IPS DF 6.9 (cell line): ENCODE results near the gene TTLL13.
"Not testable (repeated sequence)": the region's sequence is repeated elsewhere in the genome, so short reads cannot be mapped to it uniquely, and the experiment has no call there.

Experiments used
- DNase-seq: peaks from one replicate; pipeline ENCODE4 v3.0.0-alpha.2; 2013; ENCODE audit warnings: low read depth, low spot score
- H3K27ac ChIP-seq: one replicate; pipeline ENCODE4 v1.5.1; 2013; ENCODE audit warnings: low read length, control low read depth
- H3K27me3 ChIP-seq: 2 replicates; pipeline ENCODE4 v1.6.1; 2013; ENCODE audit warnings: mild to moderate bottlenecking, low read length; ENCODE audit not compliant: control insufficient read depth, insufficient read depth
- H3K36me3 ChIP-seq: 2 replicates; pipeline ENCODE4 v1.6.1; 2013; ENCODE audit warnings: low read length; ENCODE audit not compliant: control insufficient read depth, insufficient read depth
- H3K4me1 ChIP-seq: 2 replicates; pipeline ENCODE4 v1.6.1; 2013; ENCODE audit warnings: low read length; ENCODE audit not compliant: control insufficient read depth, insufficient read depth
- H3K4me3 ChIP-seq: 2 replicates; pipeline ENCODE4 v1.5.1; 2013; ENCODE audit warnings: mild to moderate bottlenecking, low read length
- H3K9me3 ChIP-seq: 2 replicates; pipeline ENCODE4 v1.6.1; 2013; ENCODE audit warnings: low read length, inconsistent platforms; ENCODE audit not compliant: control insufficient read depth, insufficient read depth
- WGBS: extraction: QIAGEN DNeasy Blood & Tissue Kit; methylation state at CpG from one replicate; pipeline ENCODE4 v1.1.7; 2013; ENCODE audit warnings: mixed read lengths, missing lambda C conversion rate; ENCODE audit not compliant: insufficient read length, insufficient coverage; 5-methylcytosine and 5-hydroxymethylcytosine counted together

The TTLL13 gene

DNA sequence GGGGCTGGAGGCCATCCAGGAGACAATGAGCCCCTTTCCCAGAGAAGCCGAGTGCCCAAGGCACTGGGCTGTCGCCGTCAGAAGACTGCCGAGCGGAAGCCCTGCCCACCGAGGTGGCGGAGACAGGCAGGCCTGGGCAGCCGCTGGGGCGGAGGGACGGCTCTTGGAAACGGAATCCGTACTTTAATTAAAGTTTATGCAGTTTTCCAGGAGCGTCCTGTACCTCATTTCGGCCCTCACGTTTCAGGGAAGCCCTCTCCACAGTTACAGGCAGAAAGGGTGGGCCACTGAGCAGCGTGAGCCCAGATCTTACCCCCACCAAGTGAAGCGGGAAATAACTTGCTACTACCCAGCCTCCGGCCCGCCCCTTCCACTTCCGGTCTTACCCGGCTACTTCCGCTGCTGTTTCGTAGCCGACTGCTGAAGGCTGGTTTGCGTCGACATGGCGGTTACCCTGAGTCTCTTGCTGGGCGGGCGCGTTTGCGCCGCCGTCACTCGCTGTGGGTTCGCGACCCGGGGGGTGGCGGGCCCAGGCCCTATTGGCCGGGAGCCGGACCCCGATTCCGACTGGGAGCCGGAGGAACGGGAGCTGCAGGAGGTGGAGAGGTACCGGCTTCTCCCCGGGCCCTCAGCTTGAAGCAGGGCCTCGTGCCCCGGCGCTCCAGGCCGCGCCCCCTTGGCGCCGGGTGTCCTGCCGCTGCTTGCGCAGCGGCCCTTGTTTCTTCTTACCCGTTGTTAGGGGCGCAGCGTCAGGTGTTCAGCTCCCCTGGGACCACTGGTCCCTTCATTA, 16.1 kb downstream of the TTLL13 start, which contains the start of gene NGRN:
NGRN (plus strand) TSS at position 402 of the 790 bp plus-strand sequence; CDS start at position 443, 41 bp downstream.
- Histone ChIP-seq H3K27ac (no peak within 1 kb of the TSS), H3K9me3 (no peaks in the 10 kb centered on the region), H3K4me1 (no peaks in the 10 kb centered on the region), H3K27me3 (no peaks in the 10 kb centered on the region), H3K4me3 (peak within 1 kb of the TSS; percentile 91), H3K36me3 (0 out of 2 replicates have a peak, but pooled peaks cover 1% of the 10 kb centered on the region)
- no peak for DNase-seq
- no CpG with 5 or more reads among the region's 59 CpGs for WGBS

- Histone ChIP-seq H3K36me3 (0 out of 2 replicates have a peak, but pooled peaks cover 7% of the 10 kb centered on the region), H3K27ac (no peak overlapping the region), H3K4me1 (no peaks in the 10 kb centered on the region), H3K27me3 (no peaks in the 10 kb centered on the region), H3K9me3 (no peaks in the 10 kb centered on the region), H3K4me3 (peak overlapping the region; percentile 91)
- WGBS, result no CpG with 5 or more reads among the region's 16 CpGs
- no peak for DNase-seq
Measured at GRCh38 chr15:90266061-90266431, 16.7 kb downstream of the TTLL13 start.

GRCh38 chr15:90266485-90266884, 17.1 kb downstream of the TTLL13 start:
- no peaks in the 10 kb centered on the region for H3K9me3 ChIP-seq
- no peak overlapping the region for H3K27ac ChIP-seq
- no peak for DNase-seq
- WGBS, result no CpG with 5 or more reads among the region's 15 CpGs
- peaks cover 9% of the 10 kb centered on the region; the same call in 1 of the 2 replicates for H3K36me3 ChIP-seq
- H3K4me3 ChIP-seq, result peak overlapping the region; percentile 91; the same call in 1 of the 2 replicates
- no peaks in the 10 kb centered on the region for H3K27me3 ChIP-seq
- H3K4me1 ChIP-seq, result no peaks in the 10 kb centered on the region

DNA sequence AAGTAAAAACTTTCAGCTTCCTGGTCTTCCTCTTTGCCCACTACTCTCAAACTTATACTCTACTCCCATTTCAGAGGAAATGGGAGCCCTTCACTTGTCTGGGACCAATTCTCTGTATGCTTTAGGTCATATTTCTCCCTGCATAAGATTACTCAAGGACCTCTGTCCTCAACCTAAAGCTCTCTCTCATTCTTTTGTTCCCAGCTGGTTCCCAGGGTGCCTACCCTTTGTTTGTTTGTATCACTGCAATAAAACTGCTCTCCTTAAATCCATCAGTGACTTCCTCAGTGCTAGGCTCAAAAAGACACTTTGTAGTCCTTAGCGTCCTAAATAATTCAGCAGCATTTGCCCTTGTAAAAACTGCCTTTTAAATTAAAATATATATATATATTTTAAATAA, 19.1 kb downstream of the TTLL13 start:
- no CpG with 5 or more reads among the region's 1 CpG for WGBS
- Histone ChIP-seq H3K4me3 (no peak overlapping the region), H3K4me1 (no peaks in the 10 kb centered on the region), H3K27ac (no peak overlapping the region), H3K9me3 (no peaks in the 10 kb centered on the region), H3K36me3 (peaks cover 11% of the 10 kb centered on the region; the same call in 1 of the 2 replicates), H3K27me3 (no peaks in the 10 kb centered on the region)
- no peak for DNase-seq

DNA sequence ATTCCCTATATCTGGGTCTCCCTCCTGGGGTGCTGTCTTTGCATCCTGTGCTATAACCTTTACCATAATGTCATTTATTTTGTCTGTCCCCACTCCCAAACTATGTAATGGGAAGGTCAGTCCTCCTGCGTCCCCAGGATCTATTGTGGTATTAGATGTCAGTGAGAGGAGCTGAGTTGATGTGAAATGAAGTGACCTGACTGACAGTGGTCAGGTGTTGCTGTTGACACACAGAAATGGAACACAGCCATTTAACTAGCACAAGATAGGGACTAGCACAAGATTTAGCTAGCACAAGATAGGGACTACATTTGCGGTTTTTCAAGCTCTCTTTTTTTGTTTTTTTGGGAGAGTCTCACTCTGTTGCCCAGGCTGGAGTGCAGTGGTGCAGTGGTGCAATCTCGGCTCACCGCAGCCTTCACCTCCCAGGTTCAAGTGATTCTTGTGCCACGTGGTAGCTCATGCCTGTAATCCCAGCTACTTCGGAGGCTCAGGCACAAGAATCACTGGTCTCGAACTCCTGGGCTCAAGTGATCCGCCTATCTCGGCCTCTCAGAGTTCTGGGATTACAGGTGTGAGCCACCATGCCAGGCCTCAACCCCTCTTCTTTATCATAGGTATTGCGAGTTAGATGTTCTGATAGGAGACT, 21.3 kb downstream of the TTLL13 start:
- no CpG with 5 or more reads among the region's 10 CpGs for WGBS
- Histone ChIP-seq H3K36me3 (peaks cover 11% of the 10 kb centered on the region; the same call in 1 of the 2 replicates), H3K4me1 (no peaks in the 10 kb centered on the region), H3K27me3 (no peaks in the 10 kb centered on the region), H3K27ac (no peak overlapping the region), H3K9me3 (no peaks in the 10 kb centered on the region), H3K4me3 (no peak overlapping the region)
- no peak for DNase-seq

DNA sequence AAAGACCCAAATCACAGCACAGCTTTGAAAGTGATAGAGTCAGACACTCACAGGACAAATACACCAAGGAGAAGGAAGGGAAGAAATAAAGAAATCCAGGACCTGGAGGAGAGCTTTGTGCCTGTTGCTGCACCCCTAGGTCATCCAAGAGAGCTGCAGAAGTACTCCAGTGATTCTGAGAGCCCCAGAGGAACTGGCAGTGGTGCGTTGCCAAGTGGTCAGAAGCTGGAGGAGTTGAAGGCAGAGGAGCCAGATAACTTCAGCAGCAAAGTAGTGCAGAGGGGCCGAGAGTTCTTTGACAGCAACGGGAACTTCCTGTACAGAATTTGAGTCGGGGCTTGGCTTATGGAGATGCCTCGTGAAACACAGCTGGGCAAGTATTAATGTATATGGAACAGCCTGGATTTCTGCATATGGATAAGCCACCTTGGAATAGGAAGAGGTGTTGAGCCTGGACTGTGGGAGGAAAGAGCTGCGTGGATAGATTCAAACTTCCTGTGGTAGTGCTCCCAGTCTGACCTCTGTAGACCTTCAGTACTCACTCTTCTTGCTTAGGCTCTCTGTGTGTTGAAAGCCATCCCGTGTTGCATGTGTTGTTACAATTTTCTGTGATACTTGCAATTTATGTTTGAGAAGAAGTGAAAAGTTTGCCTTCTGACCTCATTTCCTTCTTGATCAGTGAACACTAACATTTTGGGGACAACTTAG, 22.3 kb downstream of the TTLL13 start:
- Histone ChIP-seq H3K36me3 (peaks cover 11% of the 10 kb centered on the region; the same call in 1 of the 2 replicates), H3K4me1 (no peaks in the 10 kb centered on the region), H3K4me3 (no peak overlapping the region), H3K27me3 (no peaks in the 10 kb centered on the region), H3K9me3 (no peaks in the 10 kb centered on the region), H3K27ac (no peak overlapping the region)
- WGBS, result no CpG with 5 or more reads among the region's 7 CpGs
- DNase-seq, result no peak

GRCh38 chr15:90278467-90278866, 29.1 kb downstream of the TTLL13 start:
- not testable (repeated sequence) for DNase-seq, H3K4me1 ChIP-seq, H3K36me3 ChIP-seq, H3K27me3 ChIP-seq, H3K27ac ChIP-seq, H3K4me3 ChIP-seq, H3K9me3 ChIP-seq
- WGBS, result no CpG with 5 or more reads among the region's 12 CpGs

GRCh38 chr15:90280743-90281142, 31.4 kb downstream of the TTLL13 start:
- H3K4me3 ChIP-seq, H3K36me3 ChIP-seq, H3K9me3 ChIP-seq, H3K4me1 ChIP-seq, H3K27ac ChIP-seq, DNase-seq, H3K27me3 ChIP-seq: not testable (repeated sequence)
- WGBS, result no CpG with 5 or more reads among the region's 5 CpGs

- DNase-seq, H3K36me3 ChIP-seq: not testable (repeated sequence)
Measured at GRCh38 chr15:90281637-90282036, 32.3 kb downstream of the TTLL13 start.

GRCh38 chr15:90286678-90287077, 37.3 kb downstream of the TTLL13 start:
- H3K4me3 ChIP-seq, result no peak overlapping the region
- no peak overlapping the region for H3K27ac ChIP-seq
- no peak for DNase-seq
- H3K36me3 ChIP-seq, result no peaks in the 10 kb centered on the region
- H3K4me1 ChIP-seq, result no peaks in the 10 kb centered on the region
- H3K27me3 ChIP-seq, result no peaks in the 10 kb centered on the region
- H3K9me3 ChIP-seq, result no peaks in the 10 kb centered on the region

More at GRCh38 chr15:90281637-90282036, 32.3 kb downstream of the TTLL13 start:
- H3K4me1 ChIP-seq, H3K9me3 ChIP-seq, H3K4me3 ChIP-seq, H3K27me3 ChIP-seq, H3K27ac ChIP-seq: not testable (repeated sequence)
- WGBS, result no CpG with 5 or more reads among the region's 6 CpGs
